Caco-2 (cell line): ENCODE data around the gene SSTR3. TPM values are rescaled to one million over a fixed set of nuclear protein-coding genes. Genes with fewer than 3 reads are reported as not detected.

Experiments
- Bru-seq: library from RNA; stranded (reverse); fragments of 400-500 nt; gene quantifications from one replicate; lab custom pipeline; 2021; lab: Mats Ljungman, UMichigan
- BruChase-seq, 2 experiments: library from RNA; stranded (reverse); fragments of 400-500 nt; gene quantifications; one replicate each; lab custom pipeline; 2021; lab: Mats Ljungman, UMichigan
- BruUV-seq: library from RNA; stranded (reverse); fragments of 400-500 nt; replicated peaks from 2 replicates; lab custom pipeline; 2021; lab: Mats Ljungman, UMichigan
- CTCF ChIA-PET: fragments of 300-600 bp; sonication (Branson Sonifier 250); formaldehyde crosslinking; loops from one replicate; lab custom pipeline; 2022; ENCODE audit warnings: antibody characterized with exemption; lab: Charles Lee
- POLR2A ChIA-PET: fragments of 300-600 bp; sonication (Branson Sonifier 250); formaldehyde crosslinking; loops from one replicate; lab custom pipeline; 2022; ENCODE audit warnings: antibody characterized with exemption; lab: Charles Lee
- DNase-seq, 2 experiments: peaks; one replicate each; pipeline versions ENCODE4 v3.0.0 to v3.0.0-alpha.2; 2020 to 2022
- H3K27me3 ChIP-seq: replicated peaks from 2 replicates; pipeline ENCODE4 v1.6.0; 2011; ENCODE audit warnings: low read length; ENCODE audit not compliant: control insufficient read depth, insufficient read depth
- H3K36me3 ChIP-seq: 2 replicates; pipeline ENCODE4 v1.5.1; 2011; ENCODE audit warnings: low read length; ENCODE audit not compliant: control insufficient read depth, insufficient read depth
- H3K4me1 ChIP-seq: fragments of 250-450 bp; sonication (Bioruptor Pico); 2 replicates; pipeline ENCODE4 v1.5.1; 2020; ENCODE audit warnings: mild to moderate bottlenecking
- H3K4me3 ChIP-seq: 2 replicates; pipeline ENCODE4 v1.5.1; 2011; ENCODE audit warnings: low read depth, mild to moderate bottlenecking, control low read depth, low read length
- H3K9me3 ChIP-seq: fragments of 250-450 bp; sonication (Bioruptor Pico); 2 replicates; pipeline ENCODE4 v1.5.1; 2020; ENCODE audit warnings: mild to moderate bottlenecking, moderate library complexity
- H3K27ac Mint-ChIP-seq: one replicate; pipeline ENCODE4 v1.8.0; 2022; ENCODE audit warnings: mixed read lengths; ENCODE audit not compliant: unreplicated experiment
- H3K27me3 Mint-ChIP-seq: one replicate; pipeline ENCODE4 v1.8.0; 2022; ENCODE audit warnings: mixed read lengths; ENCODE audit not compliant: insufficient read depth, unreplicated experiment
- H3K36me3 Mint-ChIP-seq: one replicate; pipeline ENCODE4 v1.8.0; 2022; ENCODE audit warnings: mild to moderate bottlenecking, mixed read lengths; ENCODE audit not compliant: insufficient read depth, unreplicated experiment
- H3K4me1 Mint-ChIP-seq: one replicate; pipeline ENCODE4 v1.8.0; 2022; ENCODE audit warnings: low read depth, mixed read lengths; ENCODE audit not compliant: unreplicated experiment
- H3K4me3 Mint-ChIP-seq: one replicate; pipeline ENCODE4 v1.8.0; 2022; ENCODE audit warnings: mild to moderate bottlenecking, moderate library complexity, mixed read lengths; ENCODE audit not compliant: unreplicated experiment
- H3K9me3 Mint-ChIP-seq: one replicate; pipeline ENCODE4 v1.8.0; 2022; ENCODE audit warnings: mixed read lengths; ENCODE audit not compliant: unreplicated experiment
- intact Hi-C: fragments of 100-400 bp; cut with micrococcal nuclease; formaldehyde crosslinking; loops from one replicate; pipeline ENCODE4 v1.10.0; 2022; ENCODE audit not compliant: unreplicated experiment
- long read RNA-seq: library from polyadenylated mRNA; stranded (forward); transcript quantifications from one replicate; pipeline ENCODE4 v2.0.0, GENCODE V29; 2022
- total RNA-seq: library from RNA; stranded (reverse); gene quantifications from 2 replicates; pipeline ENCODE4 v1.2.3, GENCODE V29; 2022
- TF ChIP-seq, protein P1 (sequence below), 2 experiments: fragments of 200-600 bp in 1 of 2; IDR thresholded peaks; 1 replicate in 1 of 2; 2 replicates in 1 of 2; pipeline versions ENCODE4 v1.5.1 to v1.8.0; 2011 to 2022; ENCODE audit warnings: antibody characterized with exemption in 1 of 2, control low read depth in 1 of 2, inconsistent platforms in 1 of 2, low read depth in 1 of 2, low read length in 1 of 2, mild to moderate bottlenecking in 1 of 2, moderate library complexity in 1 of 2; ENCODE audit not compliant: insufficient read depth in 1 of 2, severe bottlenecking in 1 of 2, unreplicated experiment in 1 of 2

SSTR3 gene
- total RNA-seq (not detected in 2 replicates), Bru-seq, nascent RNA (not detected), BruChase-seq, experiment 1, labeled RNA remaining after a 2-hour chase (not detected), BruChase-seq, experiment 2, labeled RNA remaining after a 6-hour chase (not detected)
- long read RNA-seq, result 0 reads

DNA sequence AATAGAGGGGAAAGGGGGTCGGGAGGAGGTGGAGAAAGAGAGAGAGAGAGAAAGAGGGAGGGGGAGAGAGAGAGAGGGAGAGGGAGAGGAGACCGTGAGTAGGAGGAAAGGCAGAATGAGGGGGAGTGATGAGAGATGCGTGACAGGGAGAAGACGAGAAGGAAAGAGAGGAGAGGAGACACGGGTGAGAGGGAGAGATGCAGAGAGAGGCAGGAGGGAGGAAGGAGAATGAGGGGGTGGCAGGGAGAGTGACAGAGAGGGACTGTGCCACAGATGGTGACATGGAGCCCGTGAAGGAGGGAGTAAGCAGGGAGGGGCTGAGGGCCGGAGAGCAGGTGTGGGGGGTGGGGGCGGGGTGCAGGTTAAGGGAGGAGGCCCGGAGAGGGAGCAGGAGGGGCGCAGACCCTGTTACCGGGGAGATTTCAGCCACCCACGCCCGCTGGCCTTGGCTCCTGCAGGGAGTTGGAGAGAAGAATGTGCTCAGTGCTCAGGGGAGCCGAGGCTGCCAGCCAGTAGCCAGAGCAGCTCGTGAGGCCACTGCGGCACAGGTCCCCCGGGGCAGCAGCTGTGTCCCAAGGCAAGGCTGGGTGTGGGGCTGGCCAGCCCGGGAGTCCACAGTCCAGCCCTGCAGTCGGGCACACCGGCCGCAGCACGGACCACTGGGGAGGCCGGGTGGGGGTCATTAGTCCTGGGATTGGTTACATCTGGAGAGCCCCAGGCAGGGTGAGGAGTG is at the start of gene SSTR3:
TSS of gene SSTR3 (minus strand) at position 304 of the 733 bp plus-strand sequence. CDS start 4,674 bp downstream, outside the sequence.
- Histone ChIP-seq H3K36me3 (no peaks in the 10 kb centered on the region), H3K9me3 (no peaks in the 10 kb centered on the region), H3K4me1 (no peaks in the 10 kb centered on the region), H3K4me3 (no peak within 1 kb of the TSS), H3K27me3 (no peaks in the 10 kb centered on the region)
- intact Hi-C loops, result no loop called here
- no peak for DNase-seq
- Mint-ChIP-seq H3K4me3 (no peak within 1 kb of the TSS), H3K27me3 (peaks cover 6% of the 10 kb centered on the region), H3K36me3 (peaks cover 4% of the 10 kb centered on the region), H3K9me3 (no peaks in the 10 kb centered on the region), H3K4me1 (peaks cover 5% of the 10 kb centered on the region), H3K27ac (no peak within 1 kb of the TSS)
- TF ChIP-seq, protein P1, sequence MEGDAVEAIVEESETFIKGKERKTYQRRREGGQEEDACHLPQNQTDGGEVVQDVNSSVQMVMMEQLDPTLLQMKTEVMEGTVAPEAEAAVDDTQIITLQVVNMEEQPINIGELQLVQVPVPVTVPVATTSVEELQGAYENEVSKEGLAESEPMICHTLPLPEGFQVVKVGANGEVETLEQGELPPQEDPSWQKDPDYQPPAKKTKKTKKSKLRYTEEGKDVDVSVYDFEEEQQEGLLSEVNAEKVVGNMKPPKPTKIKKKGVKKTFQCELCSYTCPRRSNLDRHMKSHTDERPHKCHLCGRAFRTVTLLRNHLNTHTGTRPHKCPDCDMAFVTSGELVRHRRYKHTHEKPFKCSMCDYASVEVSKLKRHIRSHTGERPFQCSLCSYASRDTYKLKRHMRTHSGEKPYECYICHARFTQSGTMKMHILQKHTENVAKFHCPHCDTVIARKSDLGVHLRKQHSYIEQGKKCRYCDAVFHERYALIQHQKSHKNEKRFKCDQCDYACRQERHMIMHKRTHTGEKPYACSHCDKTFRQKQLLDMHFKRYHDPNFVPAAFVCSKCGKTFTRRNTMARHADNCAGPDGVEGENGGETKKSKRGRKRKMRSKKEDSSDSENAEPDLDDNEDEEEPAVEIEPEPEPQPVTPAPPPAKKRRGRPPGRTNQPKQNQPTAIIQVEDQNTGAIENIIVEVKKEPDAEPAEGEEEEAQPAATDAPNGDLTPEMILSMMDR (IDR thresholded peaks at IDR 0.05; ENCODE audit: insufficient read depth in 1 of 2, low read depth in 1 of 2, low read length in 1 of 2, severe bottlenecking in 1 of 2, unreplicated experiment in 1 of 2), result no peak
- POLR2A ChIA-PET, result no interaction called here
- CTCF ChIA-PET, result interaction anchor here (1.5 kb wide), 1 partner anchor 12 kb away, joined by 8 read pairs; no protein-coding TSS in a partner anchor
- no TSS peak for BruUV-seq

GRCh38 chr22:37260901-37261336 is 48.6 kb upstream of the SSTR3 start:
- no peak overlapping the region for H3K27ac Mint-ChIP-seq
- POLR2A ChIA-PET, result no interaction called here

More at GRCh38 chr22:37260901-37261336, 48.6 kb upstream of the SSTR3 start:
- intact Hi-C loops, result loop anchor here (1.0 to 2.0 kb wide), 2 partner anchors 36 to 94 kb away; no protein-coding TSS in a partner anchor
- DNase-seq, result peak; percentile 65 to 67
- Mint-ChIP-seq H3K4me3 (no peak overlapping the region), H3K36me3 (no peaks in the 10 kb centered on the region), H3K27me3 (peaks cover 6% of the 10 kb centered on the region), H3K9me3 (peaks cover 6% of the 10 kb centered on the region), H3K4me1 (no peaks in the 10 kb centered on the region)
- H3K36me3 ChIP-seq, result no peaks in the 10 kb centered on the region
- peaks cover 11% of the 10 kb centered on the region; the same call in 1 of the 2 replicates for H3K9me3 ChIP-seq
- TF ChIP-seq, protein P1 (IDR thresholded peaks at IDR 0.05; ENCODE audit: insufficient read depth in 1 of 2, low read depth in 1 of 2, low read length in 1 of 2, severe bottlenecking in 1 of 2, unreplicated experiment in 1 of 2), result peak; percentile 85 to 90
- no peak overlapping the region for H3K4me3 ChIP-seq
- CTCF ChIA-PET, result interaction anchor here (1.0 to 2.6 kb wide), 3 partner anchors 11 to 195 kb away, joined by 3 to 10 read pairs (median 3); no protein-coding TSS in a partner anchor
- no peaks in the 10 kb centered on the region for H3K4me1 ChIP-seq
- H3K27me3 ChIP-seq, result no peaks in the 10 kb centered on the region; the same call in 1 of the 2 replicates
- BruUV-seq, result no TSS peak
